PC-9 (cell line): Measurements from ENCODE around the gene AEN. TPM values are rescaled to one million over a fixed set of nuclear protein-coding genes. Genes with fewer than 3 reads are reported as not detected.

Experiments used
- Bru-seq: library from RNA; stranded (reverse); fragments of 400-500 nt; gene quantifications from one replicate; lab custom pipeline; 2021; lab: Mats Ljungman, UMichigan
- BruChase-seq, 2 experiments: library from RNA; stranded (reverse); fragments of 400-500 nt; gene quantifications; one replicate each; lab custom pipeline; 2021; lab: Mats Ljungman, UMichigan
- BruUV-seq: library from RNA; stranded (reverse); fragments of 400-500 nt; replicated peaks from 2 replicates; lab custom pipeline; 2021; lab: Mats Ljungman, UMichigan
- CTCF ChIA-PET: fragments of 300-600 bp; sonication (Branson Sonifier 250); formaldehyde crosslinking; loops from one replicate; lab custom pipeline; 2022; ENCODE audit warnings: antibody characterized with exemption; lab: Charles Lee
- POLR2A ChIA-PET: fragments of 300-600 bp; sonication (Branson Sonifier 250); formaldehyde crosslinking; loops from one replicate; lab custom pipeline; 2022; ENCODE audit warnings: antibody characterized with exemption; ENCODE audit not compliant: unreplicated experiment; lab: Charles Lee
- DNase-seq, 2 experiments: peaks; one replicate each; pipeline versions ENCODE4 v3.0.0 to v3.0.0-alpha.2; 2015 to 2022; ENCODE audit warnings: mixed read lengths in 1 of 2
- H2AFZ ChIP-seq: fragments of 200-600 bp; sonication (generic); 2 replicates; pipeline ENCODE4 v1.8.1; 2017; ENCODE audit warnings: antibody characterized with exemption
- H3F3A ChIP-seq: fragments of 200-600 bp; sonication (generic); 2 replicates; pipeline ENCODE4 v1.8.1; 2017; ENCODE audit warnings: antibody characterized with exemption, mild to moderate bottlenecking, low read depth; ENCODE audit not compliant: insufficient read depth
- H3K27ac ChIP-seq: fragments of 200-600 bp; sonication (generic); 2 replicates; pipeline ENCODE4 v1.6.1; 2016; ENCODE audit warnings: mixed run types
- H3K27me3 ChIP-seq: fragments of 200-600 bp; sonication (generic); 2 replicates; pipeline ENCODE4 v1.6.1; 2016; ENCODE audit warnings: low read depth, mixed run types; ENCODE audit not compliant: insufficient read depth
- H3K36me3 ChIP-seq: fragments of 200-600 bp; sonication (generic); 2 replicates; pipeline ENCODE4 v1.6.1; 2016; ENCODE audit warnings: low read depth, mixed run types
- H3K4me1 ChIP-seq: fragments of 200-600 bp; sonication (generic); replicated peaks from 2 replicates; pipeline ENCODE4 v1.6.1; 2016; ENCODE audit warnings: mixed run types; ENCODE audit not compliant: insufficient read depth
- H3K4me2 ChIP-seq: fragments of 200-600 bp; sonication (generic); 2 replicates; pipeline ENCODE4 v1.6.1; 2017; ENCODE audit warnings: mixed run types
- H3K4me3 ChIP-seq: fragments of 200-600 bp; sonication (generic); 2 replicates; pipeline ENCODE4 v1.6.1; 2016; ENCODE audit warnings: mixed run types
- H3K79me2 ChIP-seq: fragments of 200-600 bp; sonication (generic); 2 replicates; pipeline ENCODE4 v1.6.1; 2017; ENCODE audit warnings: low read depth, mixed run types
- H3K9me2 ChIP-seq: fragments of 200-600 bp; sonication (generic); 2 replicates; pipeline ENCODE4 v1.8.1; 2017; ENCODE audit warnings: mild to moderate bottlenecking; ENCODE audit not compliant: insufficient read depth
- H3K9me3 ChIP-seq: fragments of 200-600 bp; sonication (generic); 2 replicates; pipeline ENCODE4 v1.8.1; 2016; ENCODE audit warnings: low read depth; ENCODE audit not compliant: insufficient read depth
- H4K20me1 ChIP-seq: fragments of 200-600 bp; sonication (generic); 2 replicates; pipeline ENCODE4 v1.8.1; 2017; ENCODE audit not compliant: insufficient read depth
- EZH2 ChIP-seq: fragments of 200-600 bp; sonication (generic); IDR thresholded peaks from 2 replicates; pipeline ENCODE4 v1.8.0; 2017; ENCODE audit warnings: antibody characterized with exemption, low read depth
- intact Hi-C: fragments of 100-400 bp; cut with micrococcal nuclease; formaldehyde crosslinking; loops from one replicate; pipeline ENCODE4 v1.10.0; 2022; ENCODE audit not compliant: unreplicated experiment
- long read RNA-seq: library from polyadenylated mRNA; stranded (forward); transcript quantifications from one replicate; pipeline ENCODE4 v2.0.0, GENCODE V29; 2022
- total RNA-seq: library from RNA; stranded (reverse); gene quantifications from 2 replicates; pipeline ENCODE4 v1.2.3, GENCODE V29; 2021
- TF ChIP-seq, protein P1 (sequence below): fragments of 200-600 bp; sonication (generic); conservative IDR thresholded peaks from 2 replicates; pipeline ENCODE4 v1.6.1; 2017; ENCODE audit warnings: mixed run types, antibody characterized with exemption, mild to moderate bottlenecking, moderate library complexity

AEN gene
- total RNA-seq: 6.7 and 7.8 TPM in 2 replicates
- Bru-seq, nascent RNA: percentile 87 among the genes with signal in this experiment
- BruChase-seq, experiment 1, labeled RNA remaining after a 2-hour chase: percentile 77 among the genes with signal in this experiment
- percentile 74 among the genes with signal in this experiment for BruChase-seq, experiment 2, labeled RNA remaining after a 6-hour chase
- long read RNA-seq, transcript AEN-201 (4 exons, 3,117 nt): major isoform, 17 of 22 reads
- long read RNA-seq, partial matches to known transcripts: 1 of 22 reads
- long read RNA-seq, other reads (novel, unspliced or antisense): 4 of 22 reads

GRCh38 chr15:88620995-88621772 is at the start of gene AEN:
AEN (plus strand) TSS chr15:88621340; CDS start chr15:88626210, 4,870 bp downstream.
- peak; percentile 86 to 93 for DNase-seq
- Histone ChIP-seq H2AFZ (peak within 1 kb of the TSS; percentile 87), H3K4me3 (peak within 1 kb of the TSS; percentile 84), H3K36me3 (no peaks in the 10 kb centered on the region), H3K9me2 (peaks cover 3% of the 10 kb centered on the region; the same call in 1 of the 2 replicates), H3K27me3 (no peaks in the 10 kb centered on the region), H3F3A (peaks cover 13% of the 10 kb centered on the region; the same call in 1 of the 2 replicates), H3K9me3 (no peaks in the 10 kb centered on the region), H3K27ac (peak within 1 kb of the TSS; percentile 44), H4K20me1 (peaks cover 9% of the 10 kb centered on the region; the same call in 1 of the 2 replicates), H3K79me2 (peaks cover 46% of the 10 kb centered on the region), H3K4me1 (peaks cover 19% of the 10 kb centered on the region), H3K4me2 (peak within 1 kb of the TSS; percentile 98)
- no peak for TF ChIP-seq EZH2
- TF ChIP-seq, protein P1, sequence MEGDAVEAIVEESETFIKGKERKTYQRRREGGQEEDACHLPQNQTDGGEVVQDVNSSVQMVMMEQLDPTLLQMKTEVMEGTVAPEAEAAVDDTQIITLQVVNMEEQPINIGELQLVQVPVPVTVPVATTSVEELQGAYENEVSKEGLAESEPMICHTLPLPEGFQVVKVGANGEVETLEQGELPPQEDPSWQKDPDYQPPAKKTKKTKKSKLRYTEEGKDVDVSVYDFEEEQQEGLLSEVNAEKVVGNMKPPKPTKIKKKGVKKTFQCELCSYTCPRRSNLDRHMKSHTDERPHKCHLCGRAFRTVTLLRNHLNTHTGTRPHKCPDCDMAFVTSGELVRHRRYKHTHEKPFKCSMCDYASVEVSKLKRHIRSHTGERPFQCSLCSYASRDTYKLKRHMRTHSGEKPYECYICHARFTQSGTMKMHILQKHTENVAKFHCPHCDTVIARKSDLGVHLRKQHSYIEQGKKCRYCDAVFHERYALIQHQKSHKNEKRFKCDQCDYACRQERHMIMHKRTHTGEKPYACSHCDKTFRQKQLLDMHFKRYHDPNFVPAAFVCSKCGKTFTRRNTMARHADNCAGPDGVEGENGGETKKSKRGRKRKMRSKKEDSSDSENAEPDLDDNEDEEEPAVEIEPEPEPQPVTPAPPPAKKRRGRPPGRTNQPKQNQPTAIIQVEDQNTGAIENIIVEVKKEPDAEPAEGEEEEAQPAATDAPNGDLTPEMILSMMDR: no peak
- intact Hi-C loops: loop anchor here (5.0 kb wide), 1 partner anchor 81 kb away; no protein-coding TSS in a partner anchor
- BruUV-seq: no TSS peak
- ChIA-PET CTCF (interaction anchor here (1.7 kb wide), 1 partner anchor 18 kb away, joined by 7 read pairs; the partner anchor contains the start of gene ISG20), POLR2A (interaction anchor here (1.0 kb wide), 1 partner anchor 17 kb away, joined by 3 read pairs; the partner anchor contains the start of gene ISG20)

- BruUV-seq: no TSS peak
- H3K9me3 ChIP-seq: no peaks in the 10 kb centered on the region
- DNase-seq: no peak
- no peaks in the 10 kb centered on the region for H3K36me3 ChIP-seq
- H3F3A ChIP-seq: no peaks in the 10 kb centered on the region
- no peak overlapping the region for H3K27ac ChIP-seq
- H3K9me2 ChIP-seq: no peaks in the 10 kb centered on the region
- no peaks in the 10 kb centered on the region for H4K20me1 ChIP-seq
- peaks cover 73% of the 10 kb centered on the region for H3K27me3 ChIP-seq
- H3K79me2 ChIP-seq: no peaks in the 10 kb centered on the region
- no peak overlapping the region for H3K4me2 ChIP-seq
- ChIA-PET POLR2A (no interaction called here), CTCF (no interaction called here)
- H2AFZ ChIP-seq: no peak overlapping the region
- intact Hi-C loops: no loop called here
- H3K4me1 ChIP-seq: no peaks in the 10 kb centered on the region
- no peak for TF ChIP-seq EZH2
- TF ChIP-seq, protein P1: no peak
- no peak overlapping the region for H3K4me3 ChIP-seq
Observed at GRCh38 chr15:88571852-88572259, 49.3 kb upstream of the AEN start.

DNA sequence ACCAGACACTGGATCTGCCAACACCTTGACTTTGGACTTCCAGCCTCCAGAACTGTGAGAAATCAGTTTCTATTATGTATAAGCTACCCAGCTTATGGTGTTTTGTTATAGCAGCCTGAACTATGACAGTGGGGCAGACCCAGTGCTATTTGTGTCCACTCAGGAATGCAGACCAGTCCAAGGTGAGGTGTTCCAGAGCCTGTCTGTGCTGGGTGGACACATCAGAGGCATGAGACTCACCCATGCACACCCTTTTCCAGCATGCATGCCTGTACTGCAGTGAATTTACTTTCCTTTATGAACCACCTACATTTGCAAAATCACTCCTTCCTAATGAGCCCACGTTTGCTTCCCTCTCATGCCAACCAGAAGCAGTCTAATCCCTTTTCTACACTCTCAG is 47.1 kb upstream of the AEN start:
- CTCF ChIA-PET: no interaction called here
- Histone ChIP-seq H3K27me3 (peaks cover 70% of the 10 kb centered on the region), H3K4me3 (no peak overlapping the region), H4K20me1 (no peaks in the 10 kb centered on the region), H3K27ac (no peak overlapping the region), H3K79me2 (no peaks in the 10 kb centered on the region), H2AFZ (no peak overlapping the region), H3K9me2 (no peaks in the 10 kb centered on the region), H3F3A (no peaks in the 10 kb centered on the region), H3K36me3 (no peaks in the 10 kb centered on the region), H3K4me2 (no peak overlapping the region), H3K4me1 (no peaks in the 10 kb centered on the region), H3K9me3 (no peaks in the 10 kb centered on the region)
- TF ChIP-seq EZH2: no peak
- TF ChIP-seq, protein P1: no peak
- POLR2A ChIA-PET: no interaction called here
- no TSS peak for BruUV-seq
- DNase-seq: no peak
- intact Hi-C loops: no loop called here
